ENCODE data around the gene SLC15A1.
"Not testable (repeated sequence)": the region's sequence is repeated elsewhere in the genome, so short reads cannot be mapped to it uniquely, and the experiment has no call there.

Gene SLC15A1

DNA sequence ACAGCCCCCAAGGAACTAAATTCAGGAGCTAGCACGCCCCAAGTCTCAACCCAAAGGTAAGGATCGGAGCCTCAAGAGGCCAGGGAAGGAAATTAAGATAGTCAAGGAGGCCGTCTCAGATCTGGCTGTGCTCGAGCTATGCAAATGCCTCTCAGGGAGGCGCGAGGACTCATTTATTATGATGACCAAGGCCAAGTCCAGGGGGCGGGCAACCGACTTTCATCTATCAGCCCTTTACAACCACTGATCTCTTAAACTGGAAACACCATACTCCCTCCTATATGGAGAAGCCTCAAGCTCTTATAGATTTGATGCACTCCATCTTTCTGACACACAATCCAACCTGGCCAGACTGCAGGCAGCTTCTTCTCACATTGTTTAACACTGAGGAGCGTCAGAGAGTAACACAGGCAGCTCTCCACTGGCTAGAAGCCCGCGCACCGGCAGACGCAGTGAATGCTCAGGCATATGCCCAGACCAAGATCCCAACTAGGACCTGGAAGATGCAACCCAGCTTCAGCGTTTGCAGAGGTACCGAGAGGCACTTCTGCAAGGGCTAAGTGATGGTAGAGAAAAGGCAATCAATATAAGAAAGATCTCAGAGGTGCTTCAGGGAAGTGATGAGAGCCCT lies 9.6 kb upstream of the SLC15A1 start:
- no peak overlapping the region for H3K9ac ChIP-seq
- H3K4me3 ChIP-seq (IDR thresholded peaks at IDR 0.05; ENCODE audit: insufficient read depth, low read depth, low read length), result no peak overlapping the region
- H3K4me2 ChIP-seq, result no peak overlapping the region
- H3K4me1 ChIP-seq (ENCODE audit: low read depth, poor library complexity, severe bottlenecking), result no peaks in the 10 kb centered on the region
- TF ChIP-seq CTCF (conservative IDR thresholded peaks at IDR 0.05; ENCODE audit: low read depth, low read length), result no peak
- H3K36me3 ChIP-seq (ENCODE audit: insufficient read depth), result no peaks in the 10 kb centered on the region
- no peaks in the 10 kb centered on the region for H3K79me2 ChIP-seq (ENCODE audit: insufficient read depth, low read depth)
- H2AFZ ChIP-seq (ENCODE audit: low read depth), result no peak overlapping the region
- no peaks in the 10 kb centered on the region for H3K27me3 ChIP-seq (ENCODE audit: insufficient read depth, low read depth)
- H4K20me1 ChIP-seq (ENCODE audit: insufficient read depth), result no peaks in the 10 kb centered on the region
- H3K27ac ChIP-seq, result no peak overlapping the region

DNA sequence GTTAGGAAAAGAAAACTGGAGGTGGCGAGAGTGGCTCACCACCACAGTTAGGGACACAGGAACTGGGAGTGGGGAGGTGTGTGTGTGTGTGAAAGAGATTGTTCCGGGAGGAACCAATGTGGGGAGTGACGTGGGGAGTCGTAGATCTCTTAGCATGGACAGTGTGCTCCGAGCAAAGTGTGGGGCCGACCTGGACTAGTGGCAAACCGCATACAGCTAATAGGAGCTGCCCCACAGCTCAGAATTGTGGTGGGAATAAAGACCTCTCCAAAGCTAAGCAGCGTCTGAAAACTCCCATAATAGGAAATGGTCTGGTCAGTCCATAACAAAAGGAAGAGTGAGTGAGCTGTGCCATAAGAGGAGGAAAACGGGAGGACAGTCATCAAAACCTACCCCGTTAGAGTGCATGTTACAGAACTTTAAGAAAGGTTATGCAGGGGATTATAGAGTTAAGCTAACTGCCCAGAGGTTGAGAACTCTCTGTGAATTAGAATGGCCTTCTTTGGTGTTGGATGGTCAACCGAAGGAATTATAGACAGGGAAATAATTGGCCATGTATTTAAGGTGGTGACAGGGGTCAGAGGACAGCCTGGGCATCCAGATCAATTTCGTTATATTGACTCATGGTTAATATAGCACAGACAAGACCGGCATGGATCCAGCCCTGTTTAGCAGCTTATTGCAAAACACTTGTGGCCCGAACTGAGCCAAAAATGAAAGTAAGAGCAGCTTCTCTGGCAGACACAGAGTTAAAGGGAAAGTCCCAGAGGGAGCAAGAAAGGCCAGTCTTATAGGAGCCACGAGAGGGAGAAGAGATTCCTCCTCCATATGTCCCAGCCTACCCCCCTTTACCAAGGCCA lies 8.9 kb upstream of the SLC15A1 start:
- Histone ChIP-seq H2AFZ (ENCODE audit: low read depth) (no peak overlapping the region), H3K27ac (no peak overlapping the region), H3K4me1 (ENCODE audit: low read depth, poor library complexity, severe bottlenecking) (no peaks in the 10 kb centered on the region), H3K4me3 (IDR thresholded peaks at IDR 0.05; ENCODE audit: insufficient read depth, low read depth, low read length) (no peak overlapping the region), H3K79me2 (ENCODE audit: insufficient read depth, low read depth) (no peaks in the 10 kb centered on the region), H4K20me1 (ENCODE audit: insufficient read depth) (no peaks in the 10 kb centered on the region), H3K4me2 (no peak overlapping the region), H3K9ac (no peak overlapping the region), H3K27me3 (ENCODE audit: insufficient read depth, low read depth) (no peaks in the 10 kb centered on the region), H3K36me3 (ENCODE audit: insufficient read depth) (no peaks in the 10 kb centered on the region)
- TF ChIP-seq CTCF (conservative IDR thresholded peaks at IDR 0.05; ENCODE audit: low read depth, low read length), result no peak

- no peak for TF ChIP-seq CTCF (conservative IDR thresholded peaks at IDR 0.05; ENCODE audit: low read depth, low read length)
- Histone ChIP-seq H2AFZ (ENCODE audit: low read depth) (no peak overlapping the region), H3K27me3 (ENCODE audit: insufficient read depth, low read depth) (no peaks in the 10 kb centered on the region), H3K4me2 (no peak overlapping the region), H4K20me1 (ENCODE audit: insufficient read depth) (no peaks in the 10 kb centered on the region), H3K9ac (no peak overlapping the region), H3K36me3 (ENCODE audit: insufficient read depth) (no peaks in the 10 kb centered on the region), H3K27ac (no peak overlapping the region), H3K79me2 (ENCODE audit: insufficient read depth, low read depth) (no peaks in the 10 kb centered on the region), H3K4me1 (ENCODE audit: low read depth, poor library complexity, severe bottlenecking) (no peaks in the 10 kb centered on the region), H3K4me3 (IDR thresholded peaks at IDR 0.05; ENCODE audit: insufficient read depth, low read depth, low read length) (no peak overlapping the region)
Observed at GRCh38 chr13:98755729-98756128, 3.3 kb upstream of the SLC15A1 start.

DNA sequence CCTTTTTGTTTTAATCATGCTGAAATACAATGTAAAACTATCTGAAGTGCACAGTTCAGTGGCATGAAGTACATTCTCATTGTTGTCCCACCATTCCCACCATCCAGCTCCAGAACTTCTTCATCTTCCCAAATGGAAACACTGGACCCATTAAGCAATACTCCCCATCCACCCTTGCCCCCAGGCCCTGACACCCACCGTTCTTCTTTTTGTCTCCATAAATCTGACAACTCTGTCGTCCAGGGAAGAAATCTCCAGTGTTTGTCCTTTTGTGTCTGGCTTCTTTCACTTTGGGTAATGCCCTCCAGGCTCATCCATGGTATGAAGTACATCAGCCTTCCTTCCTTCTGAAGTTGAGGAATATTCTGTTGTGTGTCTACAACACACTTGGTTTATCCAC lies 2.6 kb upstream of the SLC15A1 start:
- Histone ChIP-seq H3K4me1 (ENCODE audit: low read depth, poor library complexity, severe bottlenecking) (no peaks in the 10 kb centered on the region), H4K20me1 (ENCODE audit: insufficient read depth) (no peaks in the 10 kb centered on the region), H3K27ac (no peak overlapping the region), H3K4me3 (IDR thresholded peaks at IDR 0.05; ENCODE audit: insufficient read depth, low read depth, low read length) (no peak overlapping the region), H3K79me2 (ENCODE audit: insufficient read depth, low read depth) (no peaks in the 10 kb centered on the region), H3K27me3 (ENCODE audit: insufficient read depth, low read depth) (no peaks in the 10 kb centered on the region), H3K4me2 (no peak overlapping the region), H3K36me3 (ENCODE audit: insufficient read depth) (no peaks in the 10 kb centered on the region), H3K9ac (no peak overlapping the region), H2AFZ (ENCODE audit: low read depth) (no peak overlapping the region)
- TF ChIP-seq CTCF (conservative IDR thresholded peaks at IDR 0.05; ENCODE audit: low read depth, low read length), result no peak

- H3K79me2 ChIP-seq (ENCODE audit: insufficient read depth, low read depth); H3K36me3 ChIP-seq (ENCODE audit: insufficient read depth); H3K27ac ChIP-seq; H3K4me2 ChIP-seq; H4K20me1 ChIP-seq (ENCODE audit: insufficient read depth); H2AFZ ChIP-seq (ENCODE audit: low read depth); H3K4me3 ChIP-seq (IDR thresholded peaks at IDR 0.05; ENCODE audit: insufficient read depth, low read depth, low read length); H3K27me3 ChIP-seq (ENCODE audit: insufficient read depth, low read depth); H3K4me1 ChIP-seq (ENCODE audit: low read depth, poor library complexity, severe bottlenecking); H3K9ac ChIP-seq: not testable (repeated sequence)
Observed at GRCh38 chr13:98754468-98754867, 2.0 kb upstream of the SLC15A1 start.

Measured in KMS-11 (cell line).